ENCODE data around the gene TMEM269. TPM values are rescaled to one million over a fixed set of nuclear protein-coding genes. Genes with fewer than 3 reads are reported as not detected.

TMEM269 gene
- total and polyA plus RNA-seq, 10 of the 15 experiments (the other 5 are each of a cell fraction or from before 2014, with no cell fraction given), result 0.02 to 0.26 (median 0.06) TPM; not detected in 2

GRCh38 chr1:42845193-42845592 lies 60.4 kb downstream of the TMEM269 start (continued):
- TF ChIP-seq ZNF592 (IDR thresholded peaks at IDR 0.05) (no peak), SPI1 (IDR thresholded peaks at IDR 0.05; ENCODE audit: borderline replicate concordance, insufficient read depth, low read depth, low read length) (no peak), NKRF (conservative IDR thresholded peaks at IDR 0.05) (no peak), BCL11A (IDR thresholded peaks at IDR 0.05; ENCODE audit: low read depth, low read length) (no peak)

GRCh38 chr1:42845866-42846256 lies 61.1 kb downstream of the TMEM269 start:
- Histone ChIP-seq H3K4me3 (peak overlapping the region; percentile 73), H2AFZ (ENCODE audit: control insufficient read depth, low read depth, low read length) (peak overlapping the region; percentile 70), H3K79me2 (ENCODE audit: control insufficient read depth, insufficient read depth, low read length) (peaks cover 30% of the 10 kb centered on the region), H4K20me1 (ENCODE audit: control insufficient read depth, insufficient read depth) (no peaks in the 10 kb centered on the region), H3K9me3 (replicated peaks; ENCODE audit: control insufficient read depth, insufficient read depth, low read length) (no peaks in the 10 kb centered on the region; the same call in 1 of the 3 replicates), H3K27me3 (replicated peaks in 1 of 2; ENCODE audit: control insufficient read depth in 2 of 2, insufficient read depth in 2 of 2, low read length in 1 of 2) (no peaks in the 10 kb centered on the region), H3K36me3 (ENCODE audit: control insufficient read depth in 2 of 2, insufficient read depth in 2 of 2, low read length in 1 of 2) (peaks cover 0 to 2% of the 10 kb centered on the region in 2 experiments; a peak in 2 of 4 replicates), H3K27ac (ENCODE audit: control insufficient read depth, insufficient read depth) (peak overlapping the region; percentile 28), H3K9ac (ENCODE audit: control insufficient read depth, insufficient read depth, low read length) (peak overlapping the region; percentile 61), H3K4me1 (ENCODE audit: control insufficient read depth, insufficient read depth, low read length) (no peaks in the 10 kb centered on the region), H3K4me2 (ENCODE audit: control insufficient read depth, insufficient read depth) (peak overlapping the region; percentile 23)
- CTCF ChIA-PET, result interaction anchor here (0.6 to 3.4 kb wide), 30 partner anchors 8 to 619 kb away, joined by 3 to 21 read pairs (median 4); partner anchors contain the start of genes C1orf50, ERMAP, P3H1 and PPIH
- in situ Hi-C loops (cut with MboI) (no loop called here), intact Hi-C loops (cut with micrococcal nuclease; ENCODE audit: unreplicated experiment) (loop anchor here (5.0 kb wide), 1 partner anchor 79 kb away; the partner anchor contains the start of genes C1orf50 and P3H1)
- SMC1A ChIA-PET (ENCODE audit: uncharacterized antibody, unreplicated experiment), result interaction anchor here (0.8 to 3.8 kb wide), 18 partner anchors 8 to 352 kb away, joined by 3 to 27 read pairs (median 4); partner anchors contain the start of genes C1orf50, ERMAP, P3H1 and SVBP
- RAD21 ChIA-PET (ENCODE audit: unreplicated experiment), result interaction anchor here (0.7 to 3.5 kb wide), 10 partner anchors 28 to 227 kb away, joined by 3 to 19 read pairs (median 6); partner anchors contain the start of genes C1orf50, ERMAP, P3H1 and SVBP
- 44% methylated on average over 10 of the region's 10 CpGs for WGBS (ENCODE audit: insufficient coverage, insufficient replicate concordance, low lambda C conversion rate, missing lambda C conversion rate)
- FAIRE-seq (peak; percentile 44), ATAC-seq (peak; percentile 23), DNase-seq (ENCODE audit: low read depth, low spot score) (no peak)
- POLR2A ChIA-PET, result interaction anchor here (0.7 to 4.8 kb wide), 12 partner anchors 8 to 809 kb away, joined by 3 to 53 read pairs (median 6); partner anchors contain the start of genes C1orf50, ERMAP, P3H1 and SVBP
- TSS peak; percentile 92 for BruUV-seq (replicated peaks)
- TF ChIP-seq ATF7 (IDR thresholded peaks at IDR 0.05; ENCODE audit: low read depth) (no peak), BMI1 (IDR thresholded peaks at IDR 0.05; ENCODE audit: borderline replicate concordance) (no peak), E2F4 (IDR thresholded peaks at IDR 0.05; ENCODE audit: low read depth, low read length) (no peak), ZSCAN29 (IDR thresholded peaks at IDR 0.05) (no peak), JUND (IDR thresholded peaks at IDR 0.05; ENCODE audit: low read depth, low read length) (no peak), PRDM15 (CRISPR knock-in tag; IDR thresholded peaks at IDR 0.05) (no peak)

Measured in GM12878 (cell line).